Eye (tissue), 1 donor: ENCODE measurements around the gene BMF.

ENCODE experiments used
- DNase-seq: peaks from one replicate; pipeline ENCODE4 v3.0.0-alpha.2; 2015

Gene BMF

GRCh38 chr15:40047415-40048210 lies 61.1 kb downstream of the BMF start:
- DNase-seq, result no peak

- DNase-seq, result no peak
Observed at GRCh38 chr15:40046721-40047414, 61.8 kb downstream of the BMF start.

GRCh38 chr15:40045572-40046217 lies 63.0 kb downstream of the BMF start:
- DNase-seq, result no peak

GRCh38 chr15:40044717-40045571 lies 63.7 kb downstream of the BMF start:
- DNase-seq, result peak; percentile 88

GRCh38 chr15:40043927-40044716 lies 64.6 kb downstream of the BMF start:
- no peak for DNase-seq

GRCh38 chr15:40042791-40043320 lies 65.8 kb downstream of the BMF start:
- DNase-seq, result no peak

GRCh38 chr15:40040770-40041169 lies 67.9 kb downstream of the BMF start:
- no peak for DNase-seq

GRCh38 chr15:40040293-40040635 lies 68.4 kb downstream of the BMF start:
- no peak for DNase-seq

- DNase-seq, result peak; percentile 98
Observed at GRCh38 chr15:40038638-40039543, 69.8 kb downstream of the BMF start, which contains the start of gene SRP14. TSS of gene SRP14 (minus strand) at chr15:40039181. CDS start at chr15:40039116, 65 bp downstream.

GRCh38 chr15:40038275-40038637 lies 70.4 kb downstream of the BMF start:
- no peak for DNase-seq
